ENCODE data around the gene SLC38A11.

DNA sequence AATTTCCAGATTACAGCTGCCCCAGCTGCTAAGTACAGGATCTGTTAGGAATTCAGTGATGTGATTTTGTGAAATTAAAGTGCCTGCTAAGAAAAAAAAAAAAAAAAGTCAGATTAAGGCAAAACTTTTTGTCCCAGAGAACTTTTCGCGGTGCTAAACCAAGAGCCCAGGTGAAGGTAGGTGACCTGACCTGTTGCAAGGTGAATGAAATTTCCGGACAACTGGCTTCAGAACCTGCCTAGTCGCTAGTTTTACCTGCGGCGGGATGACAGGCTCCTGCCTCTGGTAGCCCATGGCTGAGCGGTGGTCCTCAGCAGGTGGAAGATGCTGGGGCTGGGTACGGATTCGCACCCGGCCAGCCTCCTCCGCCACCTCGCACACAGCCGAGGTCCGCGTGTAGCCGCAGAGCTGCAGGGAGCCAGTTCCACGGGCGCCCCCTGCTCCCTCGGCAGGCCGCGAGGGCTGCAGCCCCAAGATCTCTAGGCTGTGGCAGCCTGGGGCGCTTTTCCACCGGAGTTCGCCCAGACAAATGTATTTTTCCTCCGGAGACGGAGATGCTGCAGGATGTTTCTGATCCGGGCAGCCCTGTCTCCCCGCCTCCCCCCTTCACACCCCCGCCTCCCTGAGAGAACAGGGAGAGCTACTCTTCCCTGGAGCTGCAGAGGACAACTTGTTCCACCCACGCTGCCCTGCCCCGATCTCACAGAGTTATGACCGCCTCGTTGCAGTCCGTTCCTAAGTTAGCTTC lies at the start of gene SLC38A11:
- TF ChIP-seq, protein P1, sequence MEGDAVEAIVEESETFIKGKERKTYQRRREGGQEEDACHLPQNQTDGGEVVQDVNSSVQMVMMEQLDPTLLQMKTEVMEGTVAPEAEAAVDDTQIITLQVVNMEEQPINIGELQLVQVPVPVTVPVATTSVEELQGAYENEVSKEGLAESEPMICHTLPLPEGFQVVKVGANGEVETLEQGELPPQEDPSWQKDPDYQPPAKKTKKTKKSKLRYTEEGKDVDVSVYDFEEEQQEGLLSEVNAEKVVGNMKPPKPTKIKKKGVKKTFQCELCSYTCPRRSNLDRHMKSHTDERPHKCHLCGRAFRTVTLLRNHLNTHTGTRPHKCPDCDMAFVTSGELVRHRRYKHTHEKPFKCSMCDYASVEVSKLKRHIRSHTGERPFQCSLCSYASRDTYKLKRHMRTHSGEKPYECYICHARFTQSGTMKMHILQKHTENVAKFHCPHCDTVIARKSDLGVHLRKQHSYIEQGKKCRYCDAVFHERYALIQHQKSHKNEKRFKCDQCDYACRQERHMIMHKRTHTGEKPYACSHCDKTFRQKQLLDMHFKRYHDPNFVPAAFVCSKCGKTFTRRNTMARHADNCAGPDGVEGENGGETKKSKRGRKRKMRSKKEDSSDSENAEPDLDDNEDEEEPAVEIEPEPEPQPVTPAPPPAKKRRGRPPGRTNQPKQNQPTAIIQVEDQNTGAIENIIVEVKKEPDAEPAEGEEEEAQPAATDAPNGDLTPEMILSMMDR (conservative IDR thresholded peaks at IDR 0.05) = no peak
- no peak for TF ChIP-seq EZH2 (IDR thresholded peaks at IDR 0.05; ENCODE audit: low read depth)

Measured in PC-9 (cell line).